GM21381 (cell line): ENCODE data around the gene DPYSL3.

Experiments
- ATAC-seq: cut with Tn5 transposase; IDR thresholded peaks from one replicate; pipeline ENCODE4 v1.9.1; 2021; ENCODE audit warnings: mild to moderate bottlenecking, moderate library complexity; ENCODE audit not compliant: unreplicated experiment

DPYSL3 gene

GRCh38 chr5:147406636-147407035 lies 103.2 kb downstream of the DPYSL3 start:
- ATAC-seq = no peak

DNA sequence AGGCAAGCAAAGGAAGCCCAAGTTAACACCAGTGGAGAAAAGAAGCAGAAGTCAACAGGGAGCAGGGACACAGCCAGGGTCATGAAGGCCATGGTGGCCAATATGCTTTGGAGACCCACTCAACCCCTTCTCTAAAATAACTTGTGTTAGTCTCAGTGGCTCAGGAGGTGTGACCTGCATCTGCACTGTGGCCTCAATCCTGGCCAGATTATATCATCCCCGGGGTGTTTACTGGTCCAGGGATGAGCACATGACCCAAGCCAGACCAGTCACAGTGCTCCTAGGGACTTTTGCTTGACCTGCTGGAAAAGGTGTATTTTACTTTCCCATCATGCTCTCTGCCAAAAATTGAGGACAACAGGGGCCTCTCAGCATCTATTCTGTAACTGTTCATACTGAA lies 105.2 kb downstream of the DPYSL3 start:
- peak; percentile 26 for ATAC-seq

- ATAC-seq = peak; percentile 94
These were observed 105.9 kb downstream of the DPYSL3 start for GRCh38 chr5:147403651-147404640.

GRCh38 chr5:147400881-147401280 lies 109.0 kb downstream of the DPYSL3 start:
- no peak for ATAC-seq

GRCh38 chr5:147400126-147400809 lies 109.6 kb downstream of the DPYSL3 start:
- no peak for ATAC-seq

- no peak for ATAC-seq
These were observed 111.0 kb downstream of the DPYSL3 start for GRCh38 chr5:147398860-147399259.

DNA sequence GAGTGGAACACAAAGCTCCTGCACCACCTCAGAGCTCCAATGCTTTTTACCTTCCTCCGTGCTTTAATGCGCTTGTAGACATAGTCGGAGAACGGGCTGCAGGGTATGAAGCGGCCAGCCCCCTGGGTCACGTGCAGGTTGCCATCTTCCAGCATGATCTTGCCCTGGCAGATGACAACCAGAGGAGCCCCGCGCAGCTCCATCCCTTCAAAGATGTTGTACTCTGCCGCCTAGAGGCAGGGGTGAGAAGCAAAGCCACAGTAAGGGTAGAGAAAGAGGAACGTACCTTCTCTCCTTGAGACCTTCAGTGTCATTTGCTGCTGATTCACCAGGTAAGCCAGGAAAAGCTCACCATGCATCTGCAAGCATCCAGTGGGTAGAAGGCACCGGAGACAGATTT lies 112.3 kb downstream of the DPYSL3 start:
- ATAC-seq = no peak

- ATAC-seq = no peak
These were observed 113.6 kb downstream of the DPYSL3 start for GRCh38 chr5:147396070-147396823.

GRCh38 chr5:147393874-147394672 lies 115.8 kb downstream of the DPYSL3 start:
- ATAC-seq = no peak

DNA sequence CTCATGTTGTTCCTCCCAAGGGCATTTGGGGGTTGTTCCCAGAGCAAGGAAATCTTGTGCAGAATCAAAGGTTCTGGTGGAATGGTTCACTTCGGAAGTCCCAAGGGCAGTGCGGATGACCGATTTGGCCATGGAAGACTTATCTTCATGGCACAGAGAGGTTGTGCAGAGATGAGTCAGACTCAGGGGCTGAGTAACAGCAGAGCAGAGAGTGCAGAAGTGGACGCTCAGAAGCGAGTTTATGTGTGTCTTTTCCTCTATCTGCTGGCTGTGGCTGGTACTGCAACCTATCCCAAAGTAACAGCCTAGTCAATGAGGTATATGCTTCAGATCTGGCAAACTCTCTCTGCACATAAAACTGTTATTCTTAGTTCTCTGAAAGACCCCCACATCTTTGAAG lies 118.1 kb downstream of the DPYSL3 start:
- peak; percentile 78 for ATAC-seq

- ATAC-seq = no peak
These were observed 119.1 kb downstream of the DPYSL3 start for GRCh38 chr5:147390654-147391225.

DNA sequence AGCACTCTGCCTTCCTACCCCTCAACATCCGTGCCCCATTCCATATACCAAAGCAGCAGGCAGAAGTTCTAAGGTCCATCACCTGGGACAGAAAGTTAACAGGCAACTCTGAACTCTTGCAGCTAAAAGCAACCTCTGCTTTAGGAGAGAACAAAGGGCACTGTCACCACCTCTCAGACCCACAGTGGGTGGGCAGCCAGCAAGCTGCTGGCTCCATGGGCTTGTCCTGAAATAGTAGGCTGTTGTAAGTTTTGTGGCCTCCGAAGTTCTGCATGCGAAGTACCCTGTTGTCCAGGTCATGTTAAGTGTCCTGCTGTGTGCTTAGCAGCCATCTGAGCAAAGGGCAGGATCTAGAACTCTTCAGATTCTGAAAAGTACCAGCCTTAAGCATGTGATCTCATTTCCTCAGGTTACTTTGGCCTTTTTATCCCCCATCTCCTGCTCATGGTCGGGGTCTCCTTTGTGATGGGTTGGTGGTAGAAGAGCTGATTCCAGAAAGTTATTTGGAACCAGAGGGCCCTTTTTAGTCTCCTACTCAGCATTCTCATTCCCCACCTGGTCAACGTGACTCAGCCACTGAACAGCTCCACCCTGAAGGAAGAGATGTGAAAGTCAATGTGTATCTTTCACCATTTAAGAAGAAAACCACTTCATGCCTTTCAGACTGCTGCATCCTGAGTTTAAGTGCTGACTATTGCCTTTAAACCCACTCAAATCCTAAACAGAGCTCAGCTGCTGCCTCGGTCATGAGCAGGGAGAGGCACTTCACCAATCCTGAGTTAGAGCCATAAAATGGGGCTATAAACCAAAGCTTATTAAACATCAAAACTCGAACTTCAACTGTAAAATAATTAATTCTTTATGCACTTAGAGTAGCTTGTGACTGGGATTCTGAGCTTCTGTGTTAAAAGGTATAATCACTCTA lies 121.4 kb downstream of the DPYSL3 start:
- ATAC-seq = no peak

DNA sequence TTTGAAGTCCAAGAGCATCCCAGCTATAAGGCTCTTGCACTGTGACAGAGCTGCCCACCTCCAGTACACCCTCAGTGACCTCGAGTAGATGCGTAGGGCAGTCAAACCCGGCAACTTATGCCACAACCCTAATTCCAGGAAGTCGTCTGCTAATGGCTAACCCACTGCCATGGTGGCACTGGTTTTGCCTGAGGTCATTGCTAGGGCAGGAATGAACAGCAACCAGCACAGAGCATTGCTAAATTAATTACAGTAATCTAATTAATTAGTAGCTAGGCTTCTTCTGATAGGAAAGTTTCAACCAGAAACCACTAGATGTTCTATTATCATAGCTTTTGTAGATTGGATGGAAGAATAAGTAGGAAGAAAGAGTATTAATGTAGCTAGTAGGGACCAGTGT lies 122.8 kb downstream of the DPYSL3 start:
- no peak for ATAC-seq

DNA sequence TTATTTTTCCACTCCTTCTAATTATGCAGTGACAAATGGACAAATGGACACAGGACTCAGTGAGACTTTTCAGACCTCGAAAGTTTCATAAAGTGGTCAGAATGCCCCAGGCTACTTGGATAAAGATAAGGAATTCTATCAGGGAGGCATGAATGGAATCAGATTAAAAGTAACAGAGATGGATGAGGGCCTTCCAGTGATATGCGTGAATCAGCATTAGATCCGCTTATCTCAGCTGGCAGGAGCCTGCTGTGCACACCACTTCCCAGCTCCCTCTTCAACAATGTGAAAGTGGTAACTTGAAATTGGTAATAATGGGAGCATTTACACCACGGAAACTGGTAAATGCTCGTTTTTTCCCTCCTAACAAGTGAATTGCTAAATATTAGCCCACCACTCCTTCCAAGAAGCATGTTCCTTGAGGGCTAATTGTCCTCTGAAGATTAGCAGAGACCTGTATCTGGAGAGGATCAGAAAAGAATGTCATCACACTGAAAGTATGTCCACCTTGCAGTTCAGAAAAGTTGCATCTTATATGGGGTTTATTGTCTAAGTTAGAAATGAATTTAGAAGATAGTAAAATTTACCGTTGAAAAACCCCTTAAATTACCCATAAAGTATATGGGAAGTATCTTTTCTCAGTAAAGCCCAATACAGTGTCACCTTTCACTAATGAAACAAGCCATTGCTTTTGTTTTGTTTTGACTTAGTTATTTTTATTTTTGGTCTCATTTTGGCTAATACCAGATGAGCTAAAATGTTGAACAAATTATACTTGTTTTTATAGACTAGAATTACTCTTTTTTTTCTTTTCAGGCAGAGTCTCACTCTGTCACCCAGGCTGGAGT lies 125.3 kb downstream of the DPYSL3 start:
- ATAC-seq = no peak

DNA sequence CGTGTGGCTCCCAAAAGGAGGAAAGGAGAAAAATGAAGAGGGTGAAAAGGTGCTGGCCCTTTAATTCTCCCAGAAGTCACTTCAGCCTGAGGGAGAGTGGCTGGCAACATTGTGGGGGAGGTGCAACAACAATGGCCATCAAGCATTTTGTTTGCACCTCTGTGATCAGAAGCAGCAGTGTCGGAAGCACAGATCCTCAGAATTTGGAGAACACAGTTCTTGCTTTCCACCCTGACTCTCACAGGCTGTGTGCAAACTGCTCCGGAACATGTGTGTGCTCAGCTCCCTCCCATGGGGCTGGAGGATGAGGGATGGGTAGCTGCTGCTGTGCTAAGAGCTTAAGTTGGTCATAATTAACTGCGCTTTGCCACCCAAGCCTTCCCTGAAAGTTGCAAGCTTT lies 127.1 kb downstream of the DPYSL3 start:
- ATAC-seq = no peak

DNA sequence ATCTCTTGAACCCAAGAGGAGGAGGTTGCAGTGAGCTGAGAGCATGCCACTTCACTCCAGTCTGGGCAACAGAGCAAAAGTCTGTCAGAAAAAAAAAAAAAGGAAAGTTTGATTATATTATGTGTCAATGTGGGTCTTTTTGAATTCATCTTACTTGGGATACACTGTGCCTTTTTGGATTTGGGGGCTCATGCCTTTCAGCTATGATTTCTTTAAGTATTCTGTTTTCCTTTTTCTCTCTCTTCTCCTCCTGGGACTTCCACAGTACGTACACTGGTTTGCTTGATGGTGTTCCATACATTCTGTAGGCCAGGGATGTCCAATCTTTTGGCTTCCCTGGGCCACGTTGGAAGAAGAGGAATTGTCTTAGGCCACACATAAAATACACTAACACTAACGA lies 128.3 kb downstream of the DPYSL3 start:
- no peak for ATAC-seq

GRCh38 chr5:147377682-147378081 lies 132.2 kb downstream of the DPYSL3 start:
- ATAC-seq = no peak

DNA sequence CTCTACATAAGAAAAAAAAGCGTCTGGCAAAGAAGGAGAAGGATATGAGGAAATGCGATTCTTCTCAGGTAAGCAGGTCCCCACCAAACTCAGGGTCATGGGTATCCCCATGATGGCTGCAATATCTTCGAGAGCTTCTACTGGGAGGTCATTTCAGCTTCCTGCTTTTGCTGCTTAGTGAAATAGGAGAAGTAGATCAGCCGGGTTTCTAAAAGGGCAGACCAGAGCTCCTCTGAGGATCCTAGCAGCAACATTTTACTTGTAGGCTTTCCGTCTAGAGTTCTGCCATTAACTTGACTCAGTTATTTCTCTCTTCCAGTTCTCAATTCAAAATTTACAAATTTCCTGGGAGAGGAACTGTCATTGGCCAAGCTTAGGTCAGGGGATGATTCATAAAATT lies 134.7 kb downstream of the DPYSL3 start:
- ATAC-seq = no peak
